Measurements from ENCODE around the gene NACC1. TPM values are rescaled to one million over a fixed set of nuclear protein-coding genes. Genes with fewer than 3 reads are reported as not detected.

NACC1 gene
- total and polyA plus RNA-seq, 2 donors (not counting 3 experiments of a cell fraction or from before 2014, with no cell fraction given): 97.6 to 120 TPM

GRCh38 chr19:13189600-13189999 is 71.5 kb downstream of the NACC1 start:
- Histone ChIP-seq H3K9ac (replicated peaks; ENCODE audit: extremely low read depth, insufficient read depth, low read length) (no peak overlapping the region), H3K27ac (ENCODE audit: insufficient read depth, low read depth, low read length) (no peak overlapping the region), H3K4me1 (ENCODE audit: control insufficient read depth, extremely low read depth, insufficient read depth, low read length) (no peaks in the 10 kb centered on the region), H3K36me3 (ENCODE audit: control insufficient read depth in 2 of 2, extremely low read depth in 1 of 2, insufficient read depth in 2 of 2, low read length in 2 of 2) (no peaks in the 10 kb centered on the region), H3K9me1 (replicated peaks; ENCODE audit: control insufficient read depth, extremely low read depth, insufficient read depth, low read length) (no peaks in the 10 kb centered on the region), H2AFZ (ENCODE audit: low read depth, low read length) (no peak overlapping the region), H3K4me3 (replicated peaks in 1 of 3; ENCODE audit: insufficient read depth in 1 of 3, low read depth in 1 of 3, low read length in 3 of 3) (no peak overlapping the region), H4K20me1 (replicated peaks; ENCODE audit: control insufficient read depth, extremely low read depth, insufficient read depth, low read length) (no peaks in the 10 kb centered on the region), H3K9me3 (replicated peaks; ENCODE audit: control insufficient read depth, insufficient read depth, low read length) (no peaks in the 10 kb centered on the region), H3K4me2 (ENCODE audit: insufficient read depth, low read length) (no peak overlapping the region), H3K27me3 (ENCODE audit: control insufficient read depth in 2 of 2, insufficient read depth in 2 of 2, low read length in 2 of 2) (no peaks in the 10 kb centered on the region), H3K79me2 (ENCODE audit: control insufficient read depth, insufficient read depth, low read length) (no peaks in the 10 kb centered on the region)
- POLR2A ChIA-PET: no interaction called here
- TF ChIP-seq, protein P1, sequence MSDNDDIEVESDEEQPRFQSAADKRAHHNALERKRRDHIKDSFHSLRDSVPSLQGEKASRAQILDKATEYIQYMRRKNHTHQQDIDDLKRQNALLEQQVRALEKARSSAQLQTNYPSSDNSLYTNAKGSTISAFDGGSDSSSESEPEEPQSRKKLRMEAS (IDR thresholded peaks at IDR 0.05; ENCODE audit: insufficient read depth, insufficient read length): no peak
- TF ChIP-seq EZH2 (IDR thresholded peaks at IDR 0.05; ENCODE audit: borderline replicate concordance, low read depth, low read length, severe bottlenecking): no peak
- no peak for TF ChIP-seq FOS (IDR thresholded peaks at IDR 0.05; ENCODE audit: borderline replicate concordance, insufficient read depth, low read length)
- TF ChIP-seq GATA2 (IDR thresholded peaks at IDR 0.05; ENCODE audit: insufficient read depth, insufficient read length, low read depth, low read length): no peak
- no peak for TF ChIP-seq JUN (IDR thresholded peaks at IDR 0.05; ENCODE audit: borderline replicate concordance, insufficient read depth, insufficient read length, low read depth)
- no peak for TF ChIP-seq POLR2A (IDR thresholded peaks at IDR 0.05; ENCODE audit: low read depth, low read length)
- no peak for TF ChIP-seq CTCF (IDR thresholded peaks at IDR 0.05; ENCODE audit: extremely low read depth in 1 of 2, insufficient read depth in 1 of 2, low read depth in 1 of 2, low read length in 2 of 2)
- no peak for TF ChIP-seq MYC (IDR thresholded peaks at IDR 0.05; ENCODE audit: low read depth, low read length)
- TF ChIP-seq POLR2AphosphoS5 (IDR thresholded peaks at IDR 0.05; ENCODE audit: insufficient read depth, low read depth, low read length): no peak
- DNase-seq (ENCODE audit: low read depth, low spot score) (no peak), FAIRE-seq (no peak)
- intact Hi-C loops (cut with micrococcal nuclease): no loop called here
- dilution Hi-C loops (cut with MboI; ENCODE audit: extremely low pct_ligation_motif_present, low sequenced_read_pairs): no loop called here
- CTCF ChIA-PET: interaction anchor here (1.5 to 1.8 kb wide), 2 partner anchors 23 to 35 kb away, joined by 3 to 5 read pairs; no protein-coding TSS in a partner anchor
- BruUV-seq (replicated peaks): no TSS peak

Other genes with a start within 250 kb of the NACC1 start
- 31.3 and 34.8 TPM in 2 replicates for gene DNASE2, start 236.8 kb upstream of the NACC1 start, total RNA-seq
- gene DNASE2, start 236.8 kb upstream of the NACC1 start, polyA plus RNA-seq: 51.9 and 60.6 TPM in 2 replicates
- gene KLF1, start 231.1 kb upstream of the NACC1 start, total RNA-seq: not detected in 2 replicates
- not detected in 2 replicates for gene KLF1, start 231.1 kb upstream of the NACC1 start, polyA plus RNA-seq
- gene GCDH, start 227.1 kb upstream of the NACC1 start, total RNA-seq: 27.1 and 27.3 TPM in 2 replicates
- 35.8 and 39.8 TPM in 2 replicates for gene GCDH, start 227.1 kb upstream of the NACC1 start, polyA plus RNA-seq
- gene SYCE2, start 199.0 kb upstream of the NACC1 start, total RNA-seq: 0.27 TPM in 1 of 2 replicates, not detected in the other
- 0.16 and 0.25 TPM in 2 replicates for gene SYCE2, start 199.0 kb upstream of the NACC1 start, polyA plus RNA-seq
- gene FARSA, start 184.6 kb upstream of the NACC1 start, total RNA-seq: 71.4 and 77.4 TPM in 2 replicates
- gene FARSA, start 184.6 kb upstream of the NACC1 start, polyA plus RNA-seq: 51.8 and 55.3 TPM in 2 replicates
- gene CALR, start 179.7 kb upstream of the NACC1 start, total RNA-seq: 1,614 and 1,636 TPM in 2 replicates
- gene CALR, start 179.7 kb upstream of the NACC1 start, polyA plus RNA-seq: 1,135 and 1,206 TPM in 2 replicates
- gene RAD23A, start 172.4 kb upstream of the NACC1 start, total RNA-seq: 96.7 and 102 TPM in 2 replicates
- gene RAD23A, start 172.4 kb upstream of the NACC1 start, polyA plus RNA-seq: 66.9 and 71.2 TPM in 2 replicates
- 32.8 and 36.5 TPM in 2 replicates for gene GADD45GIP1, start 161.0 kb upstream of the NACC1 start, total RNA-seq
- gene GADD45GIP1, start 161.0 kb upstream of the NACC1 start, polyA plus RNA-seq: 38.3 and 46.3 TPM in 2 replicates
- 0.20 and 0.28 TPM in 2 replicates for gene DAND5, start 148.7 kb upstream of the NACC1 start, total RNA-seq
- 0.06 TPM in 2 replicates for gene DAND5, start 148.7 kb upstream of the NACC1 start, polyA plus RNA-seq
- gene NFIX, start 122.8 kb upstream of the NACC1 start, total RNA-seq: 18.7 and 37.7 TPM in 2 replicates
- 8.7 and 9.8 TPM in 2 replicates for gene NFIX, start 122.8 kb upstream of the NACC1 start, polyA plus RNA-seq
- 74.4 and 91.5 TPM in 2 replicates for gene LYL1, start 15.4 kb upstream of the NACC1 start, total RNA-seq
- 87.3 and 141 TPM in 2 replicates for gene LYL1, start 15.4 kb upstream of the NACC1 start, polyA plus RNA-seq
- 42.2 and 53.0 TPM in 2 replicates for gene TRMT1, start 1.5 kb upstream of the NACC1 start, total RNA-seq
- gene TRMT1, start 1.5 kb upstream of the NACC1 start, polyA plus RNA-seq: 46.3 and 60.5 TPM in 2 replicates
- 63.1 and 67.9 TPM in 2 replicates for gene STX10, start 32.1 kb downstream of the NACC1 start, total RNA-seq
- gene STX10, start 32.1 kb downstream of the NACC1 start, polyA plus RNA-seq: 89.6 and 91.6 TPM in 2 replicates
- 81.6 and 97.0 TPM in 2 replicates for gene IER2, start 32.1 kb downstream of the NACC1 start, total RNA-seq
- 55.2 and 60.6 TPM in 2 replicates for gene IER2, start 32.1 kb downstream of the NACC1 start, polyA plus RNA-seq